ENCODE measurements around the gene EXOSC9. TPM values are rescaled to one million over a fixed set of nuclear protein-coding genes. Genes with fewer than 3 reads are reported as not detected.

EXOSC9 gene
- polyA plus RNA-seq, 1 donor from 2014 or later, result 67.4 TPM

- Histone ChIP-seq H3K27ac (ENCODE audit: low read length) (peak overlapping the region; percentile 82), H3K27me3 (ENCODE audit: insufficient read depth, low read depth, low read length) (no peaks in the 10 kb centered on the region)
Measured at GRCh38 chr4:121800638-121800960, 524 bp upstream of the EXOSC9 start.

GRCh38 chr4:121801715-121802075 lies 572 bp downstream of the EXOSC9 start:
- Histone ChIP-seq H4K20me1 (ENCODE audit: insufficient read depth) (no peaks in the 10 kb centered on the region), H3F3A (ENCODE audit: insufficient read depth, low read length, poor library complexity, severe bottlenecking) (no peaks in the 10 kb centered on the region), H3K27me3 (ENCODE audit: insufficient read depth, low read depth, low read length) (no peaks in the 10 kb centered on the region), H3K9ac (ENCODE audit: low read length) (peak overlapping the region; percentile 82), H3K9me3 (ENCODE audit: low read length) (no peaks in the 10 kb centered on the region), H3K4me2 (ENCODE audit: low read length) (peak overlapping the region; percentile 71), H3K36me3 (ENCODE audit: insufficient read depth, low read length) (no peaks in the 10 kb centered on the region), H3K27ac (ENCODE audit: low read length) (peak overlapping the region; percentile 82), H3K9me2 (ENCODE audit: insufficient read depth, low read length) (no peaks in the 10 kb centered on the region), H2AFZ (ENCODE audit: low read depth, low read length) (peak overlapping the region; percentile 100), H3K79me2 (replicated peaks; ENCODE audit: insufficient read depth, low read length) (peaks cover 17% of the 10 kb centered on the region), H3K4me3 (ENCODE audit: low read length) (peak overlapping the region; percentile 99)
- no peak for TF ChIP-seq REST (IDR thresholded peaks at IDR 0.05; ENCODE audit: borderline replicate concordance)
- TF ChIP-seq SMC3 (conservative IDR thresholded peaks at IDR 0.05; ENCODE audit: poor library complexity), result no peak
- TF ChIP-seq EZH2 (IDR thresholded peaks at IDR 0.05; ENCODE audit: borderline replicate concordance, insufficient read depth, low read length, poor library complexity, severe bottlenecking), result no peak
- no peak for TF ChIP-seq POLR2AphosphoS5 (IDR thresholded peaks at IDR 0.05)
- no peak for TF ChIP-seq RAD21 (conservative IDR thresholded peaks at IDR 0.05)
- no peak for TF ChIP-seq MXI1 (conservative IDR thresholded peaks at IDR 0.05; ENCODE audit: poor library complexity, severe bottlenecking)
- no peak for TF ChIP-seq TAF1 (IDR thresholded peaks at IDR 0.05; ENCODE audit: low read depth)
- no peak for TF ChIP-seq EP300 (conservative IDR thresholded peaks at IDR 0.05; ENCODE audit: poor library complexity, severe bottlenecking)

More at GRCh38 chr4:121800638-121800960, 524 bp upstream of the EXOSC9 start:
- Histone ChIP-seq H3K9me3 (ENCODE audit: low read length) (no peaks in the 10 kb centered on the region), H3K4me3 (ENCODE audit: low read length) (peak overlapping the region; percentile 99), H3K9me2 (ENCODE audit: insufficient read depth, low read length) (no peaks in the 10 kb centered on the region), H3K36me3 (ENCODE audit: insufficient read depth, low read length) (no peaks in the 10 kb centered on the region), H3K79me2 (replicated peaks; ENCODE audit: insufficient read depth, low read length) (peaks cover 17% of the 10 kb centered on the region), H2AFZ (ENCODE audit: low read depth, low read length) (peak overlapping the region; percentile 100), H3K4me2 (ENCODE audit: low read length) (peak overlapping the region; percentile 96), H4K20me1 (ENCODE audit: insufficient read depth) (no peaks in the 10 kb centered on the region), H3F3A (ENCODE audit: insufficient read depth, low read length, poor library complexity, severe bottlenecking) (no peaks in the 10 kb centered on the region), H3K9ac (ENCODE audit: low read length) (peak overlapping the region; percentile 82)
- TF ChIP-seq SMC3 (conservative IDR thresholded peaks at IDR 0.05; ENCODE audit: poor library complexity) (no peak), TAF1 (IDR thresholded peaks at IDR 0.05; ENCODE audit: low read depth) (no peak), EP300 (conservative IDR thresholded peaks at IDR 0.05; ENCODE audit: poor library complexity, severe bottlenecking) (no peak), EZH2 (IDR thresholded peaks at IDR 0.05; ENCODE audit: borderline replicate concordance, insufficient read depth, low read length, poor library complexity, severe bottlenecking) (no peak), CTCF (IDR thresholded peaks at IDR 0.05; ENCODE audit: poor library complexity, severe bottlenecking) (no peak), MXI1 (conservative IDR thresholded peaks at IDR 0.05; ENCODE audit: poor library complexity, severe bottlenecking) (no peak), REST (IDR thresholded peaks at IDR 0.05; ENCODE audit: borderline replicate concordance) (no peak), POLR2AphosphoS5 (IDR thresholded peaks at IDR 0.05) (no peak), RAD21 (conservative IDR thresholded peaks at IDR 0.05) (no peak)

All from neural cell (in vitro differentiated cells).